NCI-H226 (cell line): ENCODE results near the gene BUD31.

ENCODE experiments used
- DNase-seq: peaks from one replicate; pipeline ENCODE4 v3.0.0-alpha.2; 2015

BUD31 gene

DNA sequence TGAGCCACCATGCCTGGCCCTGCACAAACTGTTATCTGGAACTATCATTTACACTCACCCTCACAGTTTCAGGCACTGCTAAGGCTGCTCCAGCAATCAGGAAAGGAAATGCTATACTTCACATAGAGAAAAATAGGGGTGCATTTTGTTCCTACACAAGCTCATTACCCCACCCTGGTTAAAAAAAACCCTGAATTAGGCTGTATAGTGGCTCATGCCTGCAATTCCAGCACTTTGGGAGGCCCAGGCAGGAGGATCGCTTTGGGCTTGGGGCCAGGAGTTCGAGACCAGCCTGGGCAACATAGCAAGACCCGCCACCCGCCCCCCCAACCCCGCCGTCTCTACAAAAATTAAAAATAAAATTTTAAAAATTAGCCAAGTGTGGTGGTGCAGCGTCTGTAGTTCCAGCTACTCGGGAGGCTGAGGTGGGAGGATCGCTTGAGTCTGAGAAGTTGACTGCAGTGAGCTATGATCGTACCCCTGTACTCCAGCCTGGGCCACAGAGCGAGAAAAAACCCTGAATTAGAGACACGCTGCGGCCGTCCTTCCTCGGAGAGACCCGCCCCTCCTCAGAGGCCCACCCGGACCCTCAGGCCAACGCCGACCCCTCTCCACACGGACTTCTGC lies 29.3 kb downstream of the BUD31 start:
- no peak for DNase-seq

DNA sequence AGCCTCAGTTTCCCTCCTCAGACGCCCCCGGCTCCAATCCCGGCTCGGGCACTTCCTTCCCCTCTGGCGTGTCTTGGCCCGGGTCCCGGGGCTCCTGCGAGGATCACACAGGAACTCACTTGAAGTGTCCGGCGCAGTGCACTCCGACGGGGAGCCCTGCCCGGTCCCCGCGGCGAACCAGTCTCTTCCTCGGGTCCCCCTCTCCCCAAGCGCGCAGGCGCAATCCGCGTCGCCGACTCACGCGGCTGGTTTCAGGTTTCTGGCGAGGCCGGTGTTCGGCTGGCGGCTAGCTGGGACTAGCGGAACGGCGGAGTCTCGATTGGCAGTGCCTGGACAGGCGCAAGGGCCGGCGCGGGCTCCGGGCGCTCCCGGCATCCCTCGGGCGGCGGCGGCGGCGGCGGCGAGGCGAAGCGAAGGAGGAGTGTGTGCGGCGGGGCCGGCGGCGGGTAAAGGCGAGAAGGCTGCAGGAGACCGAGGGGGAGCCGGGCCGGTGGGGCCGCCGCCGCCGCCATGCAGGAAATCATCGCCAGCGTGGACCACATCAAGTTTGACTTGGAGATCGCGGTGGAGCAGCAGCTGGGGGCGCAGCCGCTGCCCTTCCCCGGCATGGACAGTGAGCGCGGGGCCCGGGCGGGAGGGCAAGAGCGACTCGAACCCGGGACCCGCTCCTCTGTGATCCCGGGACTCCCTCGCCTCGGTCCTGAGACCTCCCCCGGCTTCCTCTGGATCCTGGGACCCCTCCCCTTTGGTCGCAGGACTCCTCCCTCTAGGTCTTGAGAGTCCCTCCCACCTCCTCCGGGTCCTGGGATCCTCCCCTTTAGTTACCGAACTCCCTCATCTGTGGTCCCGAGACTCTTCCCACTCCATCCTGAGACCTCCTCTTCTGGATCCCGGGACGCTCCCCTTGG lies 30.1 kb downstream of the BUD31 start, which contains the start of the genes CPSF4 and PTCD1:
CPSF4 (plus strand) TSS at position 371 of the 908 bp plus-strand sequence; CDS start at position 511, 140 bp downstream.
PTCD1 (minus strand) TSS at position 226 of the 908 bp plus-strand sequence. CDS start 3,556 bp downstream, outside the sequence.
- peak; percentile 94 for DNase-seq

DNA sequence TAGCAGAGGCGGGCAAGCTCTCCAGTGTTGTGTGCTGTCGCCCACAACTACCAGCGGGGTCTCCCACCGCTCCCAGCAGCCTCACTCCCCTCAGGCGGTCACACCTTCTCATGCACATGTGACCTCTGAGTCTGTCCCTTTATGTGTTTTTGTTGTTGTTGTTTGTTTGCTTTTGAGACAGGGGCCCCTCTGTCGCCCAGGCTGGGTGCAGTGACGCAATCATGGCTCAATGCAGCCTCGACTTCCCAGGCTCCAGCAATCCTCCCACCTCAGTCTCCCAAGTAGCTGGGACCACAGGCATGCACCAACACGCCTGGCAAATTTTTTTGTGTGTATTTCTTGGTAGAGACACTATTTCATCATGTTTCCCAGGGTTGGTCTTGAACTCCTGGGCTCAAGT lies 31.4 kb downstream of the BUD31 start:
- no peak for DNase-seq

DNA sequence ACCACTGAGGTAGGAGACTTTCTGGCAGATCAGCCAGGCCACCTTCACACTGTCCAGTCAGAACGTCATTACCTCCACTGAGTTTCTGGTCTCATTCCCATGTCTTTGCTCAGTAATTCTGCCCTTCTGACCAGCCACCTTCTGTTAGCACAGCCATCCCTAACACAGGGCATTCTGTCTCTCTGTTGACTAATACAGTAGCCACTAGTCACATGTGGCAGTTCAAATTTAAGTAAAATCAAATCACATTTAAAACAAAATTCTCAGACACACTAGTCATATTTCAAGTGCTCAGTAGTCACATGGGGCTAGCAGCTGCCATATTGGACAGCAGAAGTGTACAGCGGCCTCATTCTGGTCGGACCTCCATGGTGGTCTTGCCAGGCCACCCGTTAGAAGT lies 37.3 kb downstream of the BUD31 start:
- DNase-seq, result no peak

DNA sequence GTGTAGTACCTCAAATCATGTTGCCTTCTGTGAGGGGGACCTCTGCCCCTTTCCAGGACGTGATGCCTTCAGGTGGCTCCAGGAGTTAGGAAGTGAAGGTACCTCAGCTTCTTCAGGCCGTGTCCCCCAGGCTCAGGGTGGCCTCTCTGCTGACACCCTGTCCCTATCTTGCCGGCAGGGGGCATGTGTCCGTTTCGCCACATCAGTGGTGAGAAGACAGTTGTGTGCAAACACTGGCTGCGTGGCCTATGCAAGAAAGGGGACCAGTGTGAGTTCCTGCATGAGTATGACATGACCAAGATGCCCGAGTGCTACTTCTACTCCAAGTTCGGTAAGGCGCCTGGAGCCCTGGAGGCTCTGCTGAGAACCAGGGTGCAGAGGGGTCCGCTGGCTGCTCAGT lies 39.2 kb downstream of the BUD31 start:
- no peak for DNase-seq

DNA sequence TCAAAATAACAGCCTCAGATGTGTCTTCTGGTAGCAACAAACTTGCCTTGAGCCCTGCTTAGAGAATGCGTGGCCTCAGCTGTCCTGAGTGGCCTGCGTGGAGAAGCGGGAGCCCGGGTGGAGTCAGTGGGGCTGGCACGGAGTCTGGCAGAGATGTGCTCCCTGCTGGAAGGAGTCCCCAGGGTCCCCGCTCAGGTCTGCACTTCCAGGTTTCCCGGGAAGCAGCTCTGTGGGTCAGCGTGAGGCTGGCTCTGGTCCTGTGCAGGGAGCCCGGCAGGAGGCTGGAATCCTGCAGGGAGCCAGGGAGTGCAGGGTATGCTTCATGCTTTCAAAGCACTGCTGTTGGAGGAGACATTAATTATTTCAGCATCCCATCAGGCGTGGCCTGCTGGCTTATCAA lies 40.1 kb downstream of the BUD31 start:
- DNase-seq, result no peak

DNA sequence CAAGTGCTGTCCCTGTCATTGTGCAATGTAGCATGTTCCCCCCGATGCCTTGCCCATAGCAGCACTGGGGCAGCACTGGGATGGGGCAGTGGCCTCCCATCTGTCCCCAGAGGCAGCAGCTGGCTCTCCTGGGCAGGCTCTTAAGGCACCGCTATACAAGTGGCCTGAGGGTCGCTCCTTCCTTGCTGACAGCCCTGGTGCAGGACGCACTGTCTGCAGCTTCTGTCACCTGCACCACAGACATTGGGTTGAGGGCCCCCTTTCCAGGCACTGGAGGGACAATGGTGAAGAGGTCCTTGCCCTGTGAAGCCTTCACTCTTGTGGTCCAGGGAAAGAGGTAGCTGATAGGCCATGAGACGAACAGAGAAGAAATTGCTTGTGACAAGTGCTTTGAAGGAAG lies 40.6 kb downstream of the BUD31 start:
- DNase-seq, result no peak

DNA sequence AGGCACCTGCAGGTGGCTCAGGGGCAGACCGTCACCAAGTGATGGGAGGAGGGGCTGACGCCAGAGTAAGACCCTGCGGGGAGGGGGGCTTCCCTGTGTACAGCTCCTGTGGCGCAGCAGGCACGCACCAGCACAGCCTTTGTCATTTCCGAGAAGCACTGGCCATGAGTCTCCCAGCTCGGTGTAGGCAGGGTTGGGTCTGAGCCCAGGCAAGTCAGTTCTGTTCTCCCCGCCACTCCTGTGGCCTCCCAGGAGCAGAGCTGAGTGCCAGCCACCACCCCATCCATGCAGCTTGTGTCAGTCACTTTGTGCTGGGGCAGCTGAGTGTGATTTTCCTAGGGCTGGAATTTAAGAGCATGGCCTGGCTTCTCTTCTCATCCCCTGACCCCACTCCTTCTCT lies 43.2 kb downstream of the BUD31 start:
- DNase-seq, result no peak

DNA sequence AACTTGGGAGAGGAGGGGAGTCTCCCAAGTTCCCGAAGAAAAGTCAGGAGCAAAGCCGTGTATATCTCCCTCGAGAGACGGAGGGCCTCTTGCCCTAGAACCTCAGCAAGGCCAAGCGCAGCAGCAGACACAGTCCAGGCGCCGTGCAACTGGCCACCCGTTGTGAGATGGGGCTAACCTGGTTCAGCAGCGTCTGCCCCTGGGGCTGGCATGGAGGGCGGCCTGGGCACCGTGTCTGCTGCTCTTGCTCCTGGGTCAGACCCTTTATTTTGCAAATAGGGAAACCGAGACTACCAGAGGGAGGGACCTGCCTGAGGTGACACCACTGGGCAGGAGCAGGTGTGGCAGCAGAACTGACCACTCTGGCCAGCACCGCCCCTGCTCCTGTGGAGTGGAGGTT lies 43.8 kb downstream of the BUD31 start:
- no peak for DNase-seq

DNA sequence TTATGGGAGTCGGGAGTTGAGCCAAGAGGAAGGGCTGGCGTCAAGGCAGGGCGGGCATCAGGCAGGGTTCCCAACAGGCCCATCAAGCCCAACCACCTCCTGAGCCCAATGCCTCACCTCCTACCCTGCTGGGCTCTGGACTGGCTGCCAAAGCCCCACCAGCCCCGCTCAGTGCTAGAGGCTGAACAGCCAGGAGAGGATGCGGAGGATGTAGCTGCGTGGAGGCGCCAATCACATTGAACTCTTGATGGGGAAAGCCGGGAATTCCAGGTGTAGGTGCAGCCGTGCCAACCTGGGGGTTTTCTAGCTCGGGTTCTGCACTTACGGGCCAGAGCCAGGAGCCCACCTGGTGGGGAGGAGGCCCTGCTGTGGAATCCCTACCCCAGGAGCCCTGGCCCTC lies 44.3 kb downstream of the BUD31 start:
- no peak for DNase-seq

DNA sequence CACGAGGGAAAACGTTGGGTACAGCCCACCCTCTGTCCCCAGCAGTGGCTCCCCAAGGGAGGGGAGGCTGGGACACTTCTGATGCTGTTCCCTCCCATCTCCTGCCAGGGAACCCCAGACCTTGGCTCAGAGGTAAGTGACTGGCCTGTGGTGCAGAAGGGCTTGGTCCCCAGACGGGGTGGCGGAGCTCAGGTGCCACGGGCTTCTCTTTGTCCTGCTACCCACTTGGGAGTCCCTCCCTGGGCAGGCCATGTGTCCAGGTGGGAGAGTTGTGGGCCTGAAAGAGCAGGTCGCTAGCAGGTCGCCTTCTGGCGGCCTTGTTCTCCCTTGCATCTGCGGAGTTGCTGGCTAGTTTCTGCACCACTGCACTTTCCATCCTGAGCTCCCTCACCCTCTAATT lies 47.1 kb downstream of the BUD31 start:
- no peak for DNase-seq

DNA sequence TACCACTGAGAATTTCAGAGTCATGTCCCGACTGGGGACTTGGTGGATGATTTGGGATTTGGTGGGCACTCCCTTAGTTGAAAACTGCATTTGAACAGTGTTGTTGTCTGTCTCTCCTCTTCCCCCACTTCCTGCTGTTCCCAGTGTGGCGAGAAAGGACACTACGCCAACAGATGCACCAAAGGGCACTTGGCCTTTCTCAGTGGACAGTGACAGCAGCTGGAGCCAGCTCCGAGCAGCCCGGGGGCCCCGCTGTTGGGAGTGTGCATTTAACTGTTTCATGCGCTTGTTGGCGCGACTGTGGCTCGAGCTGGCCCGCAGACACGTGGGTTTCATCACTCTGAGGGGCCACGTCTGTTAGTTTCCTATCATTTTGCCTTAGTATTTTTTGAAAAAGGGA lies 47.5 kb downstream of the BUD31 start:
- DNase-seq, result no peak

DNA sequence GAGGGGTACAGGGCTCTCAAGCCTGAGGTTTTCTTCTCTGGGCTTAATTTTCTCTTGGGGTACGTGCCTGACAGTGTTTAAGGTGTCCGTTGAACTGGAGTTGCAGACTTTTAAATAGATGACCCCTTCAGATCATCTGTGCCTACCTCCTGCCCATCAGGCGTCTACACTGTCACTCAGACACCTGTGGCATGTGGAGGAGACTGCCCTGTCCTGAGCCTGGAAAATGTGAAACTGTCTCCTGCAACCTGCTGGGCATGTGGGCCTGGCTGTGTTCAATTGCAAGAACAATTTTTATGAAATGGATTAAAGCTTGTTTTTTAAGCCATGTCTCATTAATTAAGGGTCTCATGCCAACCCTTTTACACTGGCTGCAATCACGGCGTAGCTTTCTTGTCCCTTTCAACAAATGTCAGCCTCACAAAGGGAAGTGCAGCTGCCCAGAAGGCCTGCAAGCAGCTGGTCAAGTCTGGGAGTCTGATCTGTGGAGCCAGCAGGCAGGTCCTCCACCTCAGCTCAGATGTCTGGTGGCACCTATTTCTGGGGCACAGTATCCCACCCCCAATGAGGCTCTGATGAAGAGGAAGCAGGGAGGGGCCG lies 48.4 kb downstream of the BUD31 start:
- DNase-seq, result no peak

DNA sequence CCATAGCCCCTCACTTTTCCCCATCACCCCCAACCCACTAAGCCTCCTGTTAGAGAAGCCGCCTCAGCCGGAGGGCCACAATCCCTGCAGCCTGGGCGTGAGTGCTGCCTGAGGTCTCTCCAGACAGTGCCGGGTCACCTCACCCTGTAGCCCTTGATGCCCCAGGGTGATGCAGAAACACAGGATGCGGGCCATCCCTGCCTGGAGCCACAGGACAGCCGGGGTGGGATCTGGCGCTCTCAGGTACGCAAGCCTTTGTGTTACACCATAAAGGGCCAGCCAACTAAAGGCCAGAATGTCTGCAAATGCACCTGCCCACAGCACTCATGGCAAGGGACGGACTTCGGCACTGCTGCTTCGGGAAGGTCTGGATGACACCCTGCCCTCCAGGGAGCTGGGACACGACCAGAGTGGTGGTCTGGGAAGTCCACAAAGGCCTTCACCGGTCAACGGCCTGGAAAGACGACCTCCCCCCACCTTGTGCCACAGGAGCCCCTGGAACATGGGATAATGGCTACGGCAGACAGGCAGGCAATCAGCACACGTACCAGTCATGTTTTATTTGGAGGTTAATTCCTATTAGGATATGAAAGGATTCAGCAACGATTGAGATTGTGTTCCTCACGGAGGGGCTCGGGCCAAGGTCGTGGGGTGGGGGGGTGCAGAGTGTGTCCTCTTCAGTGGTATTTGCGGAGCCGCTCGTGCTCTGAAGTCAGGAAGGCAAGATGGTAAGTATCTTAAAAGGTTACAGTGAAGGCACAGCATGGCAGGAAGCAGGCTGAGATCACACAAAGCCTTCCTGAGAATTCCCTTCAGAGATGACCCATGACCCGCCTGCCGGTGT lies 49.1 kb downstream of the BUD31 start:
- DNase-seq, result no peak

DNA sequence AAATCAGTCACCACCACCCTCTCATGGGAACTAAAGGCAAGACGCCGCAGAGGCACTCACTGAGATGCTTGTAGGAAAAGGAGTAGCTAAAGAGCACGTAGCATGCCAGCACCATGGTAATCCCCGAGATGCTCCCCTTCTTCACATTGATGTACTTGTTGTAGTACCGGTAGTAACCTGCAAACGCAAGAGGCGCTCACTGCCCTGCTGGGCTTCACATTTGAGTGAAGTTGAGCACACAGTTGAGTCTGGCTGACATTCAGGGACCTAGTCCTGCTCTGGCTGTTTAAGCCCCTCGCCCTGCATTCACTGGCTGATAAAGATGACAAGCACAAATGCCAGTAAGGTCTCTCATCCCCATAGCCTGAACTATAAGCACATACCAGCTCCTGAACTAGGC lies 50.3 kb downstream of the BUD31 start:
- no peak for DNase-seq

DNA sequence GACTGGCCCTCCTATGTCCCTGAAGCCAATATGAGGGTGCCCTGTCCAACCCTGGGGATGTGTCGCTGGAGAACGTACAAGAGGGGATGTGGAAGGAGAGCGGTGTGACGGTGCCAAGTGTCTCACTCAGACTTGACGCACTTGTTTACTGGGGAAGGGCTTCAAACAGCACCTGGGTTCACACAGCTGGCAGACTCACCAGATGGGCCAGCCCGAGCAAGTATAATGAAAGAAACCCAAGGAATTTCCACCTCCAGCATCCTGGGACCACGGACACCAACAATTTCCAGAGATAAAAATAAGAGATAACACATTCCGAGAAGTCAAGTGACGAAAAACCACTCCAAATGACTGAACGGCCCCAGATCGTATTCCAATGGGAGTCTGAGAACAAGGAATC lies 51.9 kb downstream of the BUD31 start:
- DNase-seq, result no peak

DNA sequence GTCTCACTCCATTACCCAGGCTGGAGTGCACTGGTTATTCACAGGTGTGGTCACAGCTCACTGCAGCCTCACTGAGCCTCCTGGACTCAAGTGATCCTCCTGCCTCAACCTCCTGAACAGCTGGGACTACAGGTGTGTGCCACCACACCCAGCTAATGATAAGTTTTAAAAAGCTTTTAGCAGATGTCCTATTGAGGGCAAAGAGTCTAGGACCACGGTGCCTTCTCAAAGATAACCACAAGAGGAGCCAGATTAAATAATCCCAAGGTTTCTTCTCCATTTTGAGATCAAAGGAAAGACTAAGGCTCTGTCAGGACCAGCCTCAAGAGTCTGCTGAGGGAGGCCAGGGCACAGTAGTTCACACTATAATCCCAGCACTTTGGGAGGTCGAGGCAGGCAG lies 52.5 kb downstream of the BUD31 start:
- DNase-seq, result no peak

DNA sequence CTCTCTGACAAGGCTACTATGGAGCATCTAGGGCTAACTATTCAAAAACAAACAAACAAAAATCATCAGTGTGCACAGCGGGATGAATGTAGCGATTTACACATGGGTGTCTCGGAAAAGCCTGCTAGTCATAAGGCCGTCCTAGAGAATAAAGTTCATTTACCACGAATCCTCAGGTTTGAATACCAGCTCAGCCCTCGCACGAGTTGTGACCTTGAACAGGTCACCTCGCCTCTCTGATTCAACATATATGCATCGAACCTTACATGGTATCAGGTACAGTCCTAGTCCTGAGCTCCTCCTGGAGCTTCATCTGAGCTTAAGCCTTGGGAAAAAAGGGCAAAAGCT lies 56.6 kb downstream of the BUD31 start:
- no peak for DNase-seq

DNA sequence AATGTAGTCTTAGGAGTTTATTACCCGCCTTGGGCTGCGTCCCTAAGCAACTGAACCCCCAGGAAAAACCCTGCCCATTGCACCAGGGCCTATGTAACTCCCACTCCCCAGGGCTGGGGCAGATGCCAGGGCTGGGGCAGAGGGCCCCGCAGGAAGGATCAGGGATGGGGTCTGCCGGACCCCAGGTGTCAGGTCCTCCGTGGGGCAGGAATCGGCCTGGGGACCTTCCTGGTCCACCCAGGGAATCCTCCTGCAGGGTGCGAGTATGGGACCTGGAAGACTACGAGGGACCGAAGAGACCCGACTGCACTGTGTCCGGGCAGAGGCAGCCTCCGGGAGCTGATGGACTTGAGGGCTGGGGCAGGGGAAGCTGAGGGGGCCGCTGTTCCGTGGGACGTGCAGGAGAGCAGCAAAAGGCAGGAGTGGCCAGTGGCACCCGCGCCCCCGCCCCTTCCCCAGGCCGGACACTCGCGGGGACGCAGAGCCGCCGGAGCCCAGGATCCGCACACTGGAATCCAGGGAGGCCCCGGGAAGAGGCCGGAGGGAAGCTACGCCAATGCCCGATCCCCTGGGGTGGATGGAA lies 59.7 kb downstream of the BUD31 start:
- DNase-seq, result no peak
